Keratinocyte (primary cell): ENCODE measurements around the gene CERS1. TPM values are rescaled to one million over a fixed set of nuclear protein-coding genes. Genes with fewer than 3 reads are reported as not detected.

ENCODE experiments used
- DNase-seq: peaks from one replicate; pipeline ENCODE4 v3.0.0-alpha.2; 2011; ENCODE audit warnings: low read depth, missing footprints, low spot score
- FAIRE-seq: peaks from 2 replicates; lab custom pipeline; 2011; peaks lifted over from hg19 to GRCh38; lab: Jason Lieb, UNC
- H2AFZ ChIP-seq: 2 replicates; pipeline ENCODE4 v1.6.0; 2012; ENCODE audit warnings: low read length, control low read depth, inconsistent platforms; ENCODE audit not compliant: control insufficient read depth
- H3K27ac ChIP-seq: 2 replicates; pipeline ENCODE4 v1.5.1; 2011; ENCODE audit warnings: low read length; ENCODE audit not compliant: control insufficient read depth, insufficient read depth
- H3K27me3 ChIP-seq: 3 replicates; pipeline ENCODE4 v1.6.0; 2011; ENCODE audit warnings: low read length; ENCODE audit not compliant: control insufficient read depth, insufficient read depth; ENCODE audit errors: extremely low read depth
- H3K36me3 ChIP-seq, 2 experiments: 2 replicates in 1 of 2; 3 replicates in 1 of 2; pipeline ENCODE4 v1.5.1; 2011; ENCODE audit warnings: low read length in 2 of 2, mild to moderate bottlenecking in 1 of 2; ENCODE audit not compliant: control insufficient read depth in 2 of 2, insufficient read depth in 2 of 2; ENCODE audit errors: extremely low read depth in 1 of 2
- H3K4me1 ChIP-seq: 3 replicates; pipeline ENCODE4 v1.5.1; 2011; ENCODE audit warnings: low read length; ENCODE audit not compliant: control insufficient read depth, insufficient read depth; ENCODE audit errors: extremely low read depth
- H3K4me2 ChIP-seq: 3 replicates; pipeline ENCODE4 v1.6.0; 2011; ENCODE audit warnings: low read depth, low read length; ENCODE audit not compliant: control insufficient read depth, insufficient read depth; ENCODE audit errors: extremely low read depth
- H3K4me3 ChIP-seq, 3 experiments: fragments of 200-600 bp in 1 of 3; sonication (generic) in 1 of 3; 2 replicates in 2 of 3; 3 replicates in 1 of 3; pipeline ENCODE4 v1.5.1; 2011 to 2016; ENCODE audit warnings: low read length in 3 of 3, mild to moderate bottlenecking in 3 of 3, control low read depth in 2 of 3, inconsistent platforms in 1 of 3, low read depth in 1 of 3, mixed read lengths in 1 of 3, mixed run types in 1 of 3, moderate library complexity in 1 of 3; ENCODE audit not compliant: control insufficient read depth in 2 of 3, insufficient read depth in 2 of 3; ENCODE audit errors: extremely low read depth in 1 of 3
- H3K79me2 ChIP-seq: 2 replicates; pipeline ENCODE4 v1.6.0; 2012; ENCODE audit warnings: low read length; ENCODE audit not compliant: control insufficient read depth, insufficient read depth
- H3K9ac ChIP-seq: 3 replicates; pipeline ENCODE4 v1.6.0; 2011; ENCODE audit warnings: low read length; ENCODE audit not compliant: control insufficient read depth, insufficient read depth; ENCODE audit errors: extremely low read depth
- H3K9me1 ChIP-seq: 3 replicates; pipeline ENCODE4 v1.6.0; 2011; ENCODE audit warnings: low read length; ENCODE audit not compliant: control insufficient read depth, insufficient read depth; ENCODE audit errors: extremely low read depth
- H3K9me3 ChIP-seq: 2 replicates; pipeline ENCODE4 v1.5.1; 2012; ENCODE audit warnings: low read depth, low read length; ENCODE audit not compliant: control insufficient read depth
- H4K20me1 ChIP-seq: 3 replicates; pipeline ENCODE4 v1.6.0; 2011; ENCODE audit warnings: low read length; ENCODE audit not compliant: control insufficient read depth, insufficient read depth; ENCODE audit errors: extremely low read depth
- EZH2 ChIP-seq: IDR thresholded peaks from one replicate; pipeline ENCODE4 v1.6.1; 2012; ENCODE audit warnings: inconsistent platforms, mild to moderate bottlenecking, low read length, moderate library complexity
- dilution Hi-C: fragments of 300-500 bp; cut with MboI; formaldehyde crosslinking; loops from one replicate; pipeline ENCODE4 v1.7.0; 2020; ENCODE audit warnings: low sequenced_read_pairs; ENCODE audit not compliant: extremely low pct_ligation_motif_present
- polyA plus RNA-seq, 5 experiments: library from polyadenylated mRNA; depleted of rRNA in 3 of 5; stranded (reverse) in 3 of 5; stranded (forward) in 1 of 5; unstranded in 1 of 5; fragments of >200 nt; gene quantifications; 1 replicate in 1 of 5; 2 replicates in 3 of 5; 3 replicates in 1 of 5; pipeline versions ENCODE4 v1.2.1 to v1.2.3, GENCODE V29; 2011 to 2012; ENCODE audit warnings: missing spikeins in 2 of 5, low read depth in 1 of 5, low replicate concordance in 1 of 5
- TF ChIP-seq, protein P1 (sequence below), 3 experiments: IDR thresholded peaks in 1 of 3; conservative IDR thresholded peaks in 1 of 3; optimal IDR thresholded peaks in 1 of 3; 2 replicates in 2 of 3; 3 replicates in 1 of 3; pipeline versions ENCODE3 to v1.5.1; 2011; ENCODE audit warnings: low read length in 3 of 3, mild to moderate bottlenecking in 3 of 3, moderate library complexity in 2 of 3, control low read depth in 1 of 3, inconsistent platforms in 1 of 3; ENCODE audit not compliant: insufficient read depth in 2 of 3; ENCODE audit errors: extremely low read depth in 1 of 3

Gene CERS1
- polyA plus RNA-seq, 1 donor (not counting 4 experiments of a cell fraction or from before 2014, with no cell fraction given) = 0.09 TPM

DNA sequence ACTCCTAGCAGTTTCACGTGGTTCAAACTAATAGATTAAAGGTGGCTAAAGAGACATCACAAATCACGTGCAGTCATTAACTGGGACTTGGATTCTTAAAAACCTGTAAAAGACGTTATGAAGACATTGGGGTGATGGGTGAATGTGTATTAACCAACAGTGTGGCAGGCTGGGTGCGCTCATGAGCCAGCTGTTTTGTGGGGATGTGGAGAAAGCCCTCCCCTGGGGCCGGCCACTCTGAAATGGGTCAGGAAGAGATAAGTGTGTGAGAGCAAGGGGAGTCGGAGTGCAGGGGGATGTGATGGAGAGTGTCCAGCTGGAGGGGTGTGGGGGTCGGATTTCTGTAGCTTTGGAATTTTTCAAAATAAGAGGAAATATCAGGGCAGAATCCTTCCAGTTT, 53.8 kb downstream of the CERS1 start:
- peaks cover 73% of the 10 kb centered on the region for H4K20me1 ChIP-seq
- FAIRE-seq = no peak

DNA sequence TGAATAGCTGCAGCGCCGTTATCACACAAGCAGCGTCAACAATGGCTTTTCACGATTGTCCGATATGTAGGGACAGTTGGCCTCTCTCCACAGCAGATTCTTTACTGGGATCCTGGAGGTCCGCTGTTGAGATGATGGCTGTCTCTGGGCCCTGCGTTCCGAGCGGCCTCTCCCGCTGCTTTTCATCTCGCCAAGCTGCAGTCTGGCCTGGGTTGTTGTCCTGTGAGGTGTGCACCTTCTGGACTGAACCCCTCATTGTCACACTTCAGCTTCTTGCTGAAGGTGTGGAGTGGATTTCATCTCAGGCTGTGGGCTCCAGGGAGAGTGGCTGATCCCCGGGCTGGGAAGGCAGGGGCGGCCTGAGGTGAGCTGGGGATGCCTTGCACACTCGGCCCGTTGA, 54.6 kb downstream of the CERS1 start:
- FAIRE-seq = no peak
- Histone ChIP-seq H4K20me1 (peaks cover 77% of the 10 kb centered on the region), H3K9ac (no peak overlapping the region)

More for the DNA sequence above, 53.8 kb downstream of the CERS1 start:
- H3K27me3 ChIP-seq = no peaks in the 10 kb centered on the region
- H3K9me3 ChIP-seq = no peaks in the 10 kb centered on the region
- peaks cover 98% of the 10 kb centered on the region for H3K79me2 ChIP-seq
- peaks cover 21 to 24% of the 10 kb centered on the region in 2 experiments for H3K36me3 ChIP-seq
- dilution Hi-C loops = no loop called here
- DNase-seq = no peak
- H3K9me1 ChIP-seq = peaks cover 10% of the 10 kb centered on the region
- H3K4me2 ChIP-seq = no peak overlapping the region
- TF ChIP-seq, protein P1, sequence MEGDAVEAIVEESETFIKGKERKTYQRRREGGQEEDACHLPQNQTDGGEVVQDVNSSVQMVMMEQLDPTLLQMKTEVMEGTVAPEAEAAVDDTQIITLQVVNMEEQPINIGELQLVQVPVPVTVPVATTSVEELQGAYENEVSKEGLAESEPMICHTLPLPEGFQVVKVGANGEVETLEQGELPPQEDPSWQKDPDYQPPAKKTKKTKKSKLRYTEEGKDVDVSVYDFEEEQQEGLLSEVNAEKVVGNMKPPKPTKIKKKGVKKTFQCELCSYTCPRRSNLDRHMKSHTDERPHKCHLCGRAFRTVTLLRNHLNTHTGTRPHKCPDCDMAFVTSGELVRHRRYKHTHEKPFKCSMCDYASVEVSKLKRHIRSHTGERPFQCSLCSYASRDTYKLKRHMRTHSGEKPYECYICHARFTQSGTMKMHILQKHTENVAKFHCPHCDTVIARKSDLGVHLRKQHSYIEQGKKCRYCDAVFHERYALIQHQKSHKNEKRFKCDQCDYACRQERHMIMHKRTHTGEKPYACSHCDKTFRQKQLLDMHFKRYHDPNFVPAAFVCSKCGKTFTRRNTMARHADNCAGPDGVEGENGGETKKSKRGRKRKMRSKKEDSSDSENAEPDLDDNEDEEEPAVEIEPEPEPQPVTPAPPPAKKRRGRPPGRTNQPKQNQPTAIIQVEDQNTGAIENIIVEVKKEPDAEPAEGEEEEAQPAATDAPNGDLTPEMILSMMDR (optimal IDR thresholded peaks at IDR 0.05 in 1 of 3, IDR thresholded peaks at IDR 0.05 in 1 of 3, conservative IDR thresholded peaks at IDR 0.05 in 1 of 3; ENCODE audit: extremely low read depth in 1 of 3, insufficient read depth in 2 of 3, low read length in 3 of 3) = no peak
- TF ChIP-seq EZH2 = no peak
- H3K9ac ChIP-seq = no peak overlapping the region
- H3K27ac ChIP-seq = no peak overlapping the region
- H3K4me1 ChIP-seq = peaks cover 6% of the 10 kb centered on the region
- H3K4me3 ChIP-seq = no peak overlapping the region
- H2AFZ ChIP-seq = no peak overlapping the region

More for the DNA sequence above, 54.6 kb downstream of the CERS1 start:
- TF ChIP-seq, protein P1 (optimal IDR thresholded peaks at IDR 0.05 in 1 of 3, IDR thresholded peaks at IDR 0.05 in 1 of 3, conservative IDR thresholded peaks at IDR 0.05 in 1 of 3; ENCODE audit: extremely low read depth in 1 of 3, insufficient read depth in 2 of 3, low read length in 3 of 3) = no peak
- TF ChIP-seq EZH2 = no peak
- H3K79me2 ChIP-seq = peaks cover 99% of the 10 kb centered on the region
- H3K27me3 ChIP-seq = no peaks in the 10 kb centered on the region
- peaks cover 21 to 26% of the 10 kb centered on the region in 2 experiments for H3K36me3 ChIP-seq
- no peak overlapping the region for H2AFZ ChIP-seq
- dilution Hi-C loops = no loop called here
- H3K4me2 ChIP-seq = no peak overlapping the region
- no peak for DNase-seq
- H3K9me1 ChIP-seq = peaks cover 10% of the 10 kb centered on the region
- H3K4me1 ChIP-seq = peaks cover 6% of the 10 kb centered on the region
- H3K27ac ChIP-seq = no peak overlapping the region
- H3K9me3 ChIP-seq = no peaks in the 10 kb centered on the region
- H3K4me3 ChIP-seq = no peak overlapping the region
